ENCODE data around the gene ISL1.

Gene ISL1

GRCh38 chr5:51383131-51384121, at the start of gene ISL1:
Gene ISL1 (plus strand): TSS chr5:51383448. CDS start chr5:51383672, 224 bp downstream.
- DNase-seq (ENCODE audit: low read depth), result peak; percentile 80

- no peak for DNase-seq (ENCODE audit: low read depth)
Measured at GRCh38 chr5:51336878-51337277, 46.4 kb upstream of the ISL1 start.

GRCh38 chr5:51345106-51345505, 38.1 kb upstream of the ISL1 start:
- DNase-seq (ENCODE audit: low read depth), result peak; percentile 0

- DNase-seq (ENCODE audit: low read depth), result no peak
Measured at GRCh38 chr5:51347157-51347556, 36.1 kb upstream of the ISL1 start.

GRCh38 chr5:51347704-51348103, 35.5 kb upstream of the ISL1 start:
- DNase-seq (ENCODE audit: low read depth), result no peak

GRCh38 chr5:51371052-51371451, 12.2 kb upstream of the ISL1 start:
- no peak for DNase-seq (ENCODE audit: low read depth)

GRCh38 chr5:51373880-51374523, 9.2 kb upstream of the ISL1 start:
- DNase-seq (ENCODE audit: low read depth), result no peak

- no peak for DNase-seq (ENCODE audit: low read depth)
Measured at GRCh38 chr5:51375084-51375483, 8.2 kb upstream of the ISL1 start.

GRCh38 chr5:51376509-51376908, 6.7 kb upstream of the ISL1 start:
- no peak for DNase-seq (ENCODE audit: low read depth)

- DNase-seq (ENCODE audit: low read depth), result no peak
Measured at GRCh38 chr5:51377151-51378060, 5.8 kb upstream of the ISL1 start.

- no peak for DNase-seq (ENCODE audit: low read depth)
Measured at GRCh38 chr5:51378061-51378409, 5.2 kb upstream of the ISL1 start.

GRCh38 chr5:51378448-51379330, 4.6 kb upstream of the ISL1 start:
- peak; percentile 34 for DNase-seq (ENCODE audit: low read depth)

GRCh38 chr5:51379331-51379700, 3.9 kb upstream of the ISL1 start:
- DNase-seq (ENCODE audit: low read depth), result no peak

GRCh38 chr5:51380603-51381207, 2.5 kb upstream of the ISL1 start:
- DNase-seq (ENCODE audit: low read depth), result peak; percentile 20

- no peak for DNase-seq (ENCODE audit: low read depth)
Measured at GRCh38 chr5:51381761-51382474, 1.3 kb upstream of the ISL1 start.

GRCh38 chr5:51382521-51383130, 622 bp upstream of the ISL1 start:
- DNase-seq (ENCODE audit: low read depth), result no peak

GRCh38 chr5:51384281-51384840, 1.1 kb downstream of the ISL1 start:
- no peak for DNase-seq (ENCODE audit: low read depth)

- no peak for DNase-seq (ENCODE audit: low read depth)
Measured at GRCh38 chr5:51385216-51385615, 2.0 kb downstream of the ISL1 start.

All from iris pigment epithelial cell (primary cell).